Measurements from ENCODE around the gene FAM174A.

- TF ChIP-seq POLR2AphosphoS5 (IDR thresholded peaks at IDR 0.05; ENCODE audit: borderline replicate concordance, low read depth, low read length) (no peak), EZH2 (IDR thresholded peaks at IDR 0.05) (no peak)
Measured at GRCh38 chr5:100616981-100617380, 81.8 kb downstream of the FAM174A start.

All from SK-N-MC (cell line).